Activated CD8-positive, alpha-beta memory T cell treated with anti-CD3 and anti-CD28 coated beads, Interleukin-2, amount 50 U/mL, for 1 hour (primary cell): ENCODE data around the gene AKAP6.
"Not testable (repeated sequence)": the region's sequence is repeated elsewhere in the genome, so short reads cannot be mapped to it uniquely, and the experiment has no call there.

ENCODE experiments used
- DNase-seq: peaks from one replicate; pipeline ENCODE4 v3.0.0-alpha.2; 2020; ENCODE audit errors: extremely low read depth

Gene AKAP6

GRCh38 chr14:32537166-32537565 lies 208.1 kb downstream of the AKAP6 start:
- DNase-seq, result no peak

- no peak for DNase-seq
Measured at GRCh38 chr14:32542507-32542906, 213.4 kb downstream of the AKAP6 start.

GRCh38 chr14:32545095-32545494 lies 216.0 kb downstream of the AKAP6 start:
- DNase-seq, result no peak

GRCh38 chr14:32545506-32546210 lies 216.6 kb downstream of the AKAP6 start:
- DNase-seq, result no peak

- no peak for DNase-seq
Measured at GRCh38 chr14:32546246-32546645, 217.1 kb downstream of the AKAP6 start.

- DNase-seq, result no peak
Measured at GRCh38 chr14:32552766-32553165, 223.7 kb downstream of the AKAP6 start.

GRCh38 chr14:32559048-32559447 lies 229.9 kb downstream of the AKAP6 start:
- DNase-seq, result no peak

- no peak for DNase-seq
Measured at GRCh38 chr14:32559590-32559989, 230.5 kb downstream of the AKAP6 start.

GRCh38 chr14:32560209-32560857 lies 231.2 kb downstream of the AKAP6 start:
- no peak for DNase-seq

- DNase-seq, result no peak
Measured at GRCh38 chr14:32561520-32561919, 232.4 kb downstream of the AKAP6 start.

- DNase-seq, result no peak
Measured at GRCh38 chr14:32564596-32564995, 235.5 kb downstream of the AKAP6 start.

GRCh38 chr14:32565256-32565655 lies 236.2 kb downstream of the AKAP6 start:
- DNase-seq, result no peak

GRCh38 chr14:32567543-32568384 lies 238.7 kb downstream of the AKAP6 start:
- DNase-seq, result no peak

GRCh38 chr14:32571551-32571950 lies 242.5 kb downstream of the AKAP6 start:
- no peak for DNase-seq

GRCh38 chr14:32571995-32572866 lies 243.1 kb downstream of the AKAP6 start:
- no peak for DNase-seq

- DNase-seq, result no peak
Measured at GRCh38 chr14:32572867-32573150, 243.7 kb downstream of the AKAP6 start.

GRCh38 chr14:32574269-32574668 lies 245.2 kb downstream of the AKAP6 start:
- DNase-seq, result no peak

GRCh38 chr14:32576088-32576795 lies 247.1 kb downstream of the AKAP6 start:
- no peak for DNase-seq

- DNase-seq, result no peak
Measured at GRCh38 chr14:32576977-32577376, 247.9 kb downstream of the AKAP6 start.

- no peak for DNase-seq
Measured at GRCh38 chr14:32578181-32578580, 249.1 kb downstream of the AKAP6 start.

- DNase-seq, result not testable (repeated sequence)
Measured at GRCh38 chr14:32583427-32583826, 254.3 kb downstream of the AKAP6 start.
